Activated T-cell treated with anti-CD3 and anti-CD28 coated beads for 1 hour (primary cell): Measurements from ENCODE around the gene ADRA2B.

Source experiments
- DNase-seq: peaks from one replicate; pipeline ENCODE4 v3.0.0-alpha.2; 2020; ENCODE audit warnings: low read depth

ADRA2B gene

DNA sequence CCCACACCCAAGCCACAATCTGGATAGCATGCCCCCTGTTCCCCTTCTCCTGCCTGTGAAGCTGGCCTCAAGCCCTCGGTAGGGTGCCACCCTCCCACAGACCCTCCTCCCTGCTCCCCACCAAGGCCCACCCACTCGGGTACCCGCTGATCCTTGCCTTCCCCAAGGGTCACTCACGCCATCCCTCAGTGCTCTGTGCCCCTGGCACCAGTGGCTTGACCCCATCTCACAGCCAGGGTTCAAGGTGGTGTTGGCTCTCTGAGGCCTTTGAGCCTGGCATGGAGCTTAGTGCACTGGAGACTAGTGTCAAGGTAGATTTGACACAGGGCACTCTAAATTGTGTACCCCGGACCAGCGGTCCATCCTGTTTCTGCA lies 11.9 kb downstream of the ADRA2B start:
- DNase-seq = no peak

DNA sequence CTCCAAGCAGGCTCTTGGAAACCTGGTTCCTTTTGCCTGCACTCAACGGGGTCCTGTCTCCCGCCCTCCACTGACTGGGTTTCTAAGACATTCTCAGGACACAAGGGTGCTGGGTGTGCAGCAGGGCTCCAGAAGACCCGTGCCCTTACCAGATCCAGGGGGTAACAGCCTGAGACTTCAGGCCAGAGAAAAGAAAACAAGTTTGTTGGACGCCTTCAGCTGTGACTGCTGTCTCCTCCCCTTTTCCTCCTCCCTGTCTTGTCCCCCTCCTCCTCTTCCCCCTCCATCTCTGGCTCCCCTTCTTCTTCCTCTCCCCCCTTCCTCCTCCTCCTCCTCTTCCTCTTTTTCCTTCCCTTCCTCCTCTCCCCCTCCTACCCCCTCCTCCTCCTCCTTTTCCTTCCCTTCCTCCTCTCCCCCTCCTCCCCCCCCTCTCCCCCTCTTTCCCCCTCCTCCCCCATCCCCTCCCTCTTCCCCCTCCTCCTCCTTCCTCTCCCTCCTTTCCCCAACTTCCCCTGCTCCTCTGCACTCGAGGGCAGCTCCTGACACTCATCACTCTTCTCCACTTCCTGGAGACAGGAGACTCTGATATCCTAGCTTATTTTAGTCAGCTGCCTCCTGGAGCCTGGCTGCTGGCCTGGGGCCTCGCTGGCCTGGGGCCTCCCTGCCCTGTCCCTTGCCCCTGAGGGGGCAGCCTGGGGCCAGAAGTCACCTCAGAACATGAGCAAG lies 12.4 kb downstream of the ADRA2B start:
- DNase-seq = no peak

- DNase-seq = no peak
Observed at GRCh38 chr2:96103187-96103601, 13.2 kb downstream of the ADRA2B start.

DNA sequence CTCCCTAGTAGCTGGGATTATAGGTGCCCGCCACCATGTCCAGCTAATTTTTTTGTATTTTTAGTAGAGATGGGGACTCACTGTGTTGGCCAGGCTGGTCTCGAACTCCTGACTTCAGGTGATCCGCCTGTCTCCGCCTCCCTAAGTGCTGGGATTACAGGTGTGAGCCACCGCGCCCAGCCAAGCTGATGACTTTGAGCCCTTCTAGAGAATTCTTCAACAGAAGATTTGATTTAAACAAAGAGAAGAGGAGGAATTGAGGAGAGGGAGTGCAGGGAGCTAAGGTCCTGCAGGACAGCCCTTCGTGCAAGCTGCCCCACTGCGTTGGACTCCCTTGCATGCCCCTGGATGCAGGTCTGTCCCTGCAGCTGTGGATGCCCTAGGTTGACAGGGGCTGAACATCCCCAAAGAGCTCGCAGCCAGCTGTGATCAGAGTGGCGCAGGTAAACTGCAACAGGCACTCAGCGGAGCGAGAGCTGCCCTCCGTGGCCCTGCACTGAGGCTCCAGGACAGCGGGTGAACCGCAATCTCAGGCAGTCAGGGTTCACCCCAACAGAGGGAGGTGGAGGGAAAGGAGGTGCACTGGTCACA lies 13.7 kb downstream of the ADRA2B start:
- DNase-seq = no peak

DNA sequence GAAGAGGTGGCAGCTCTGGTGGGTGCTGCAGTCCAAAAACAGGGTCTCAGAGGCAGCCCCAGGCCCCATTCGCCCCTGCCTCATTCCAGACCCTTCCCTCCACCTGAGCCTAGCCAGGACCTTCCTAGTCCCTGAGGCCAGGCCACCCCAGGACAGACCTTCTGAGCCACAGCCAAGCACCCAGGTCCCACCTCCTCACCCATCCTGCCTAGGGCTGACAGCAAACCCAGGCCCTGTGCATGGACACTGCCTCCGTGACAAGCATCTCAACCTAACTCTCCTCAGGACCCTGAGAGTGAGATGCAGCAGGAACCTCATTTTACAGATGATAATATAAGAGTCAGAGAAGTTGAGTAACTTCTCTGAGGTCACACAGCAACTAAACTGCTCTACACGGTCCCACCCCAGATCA lies 15.5 kb downstream of the ADRA2B start:
- DNase-seq = no peak

DNA sequence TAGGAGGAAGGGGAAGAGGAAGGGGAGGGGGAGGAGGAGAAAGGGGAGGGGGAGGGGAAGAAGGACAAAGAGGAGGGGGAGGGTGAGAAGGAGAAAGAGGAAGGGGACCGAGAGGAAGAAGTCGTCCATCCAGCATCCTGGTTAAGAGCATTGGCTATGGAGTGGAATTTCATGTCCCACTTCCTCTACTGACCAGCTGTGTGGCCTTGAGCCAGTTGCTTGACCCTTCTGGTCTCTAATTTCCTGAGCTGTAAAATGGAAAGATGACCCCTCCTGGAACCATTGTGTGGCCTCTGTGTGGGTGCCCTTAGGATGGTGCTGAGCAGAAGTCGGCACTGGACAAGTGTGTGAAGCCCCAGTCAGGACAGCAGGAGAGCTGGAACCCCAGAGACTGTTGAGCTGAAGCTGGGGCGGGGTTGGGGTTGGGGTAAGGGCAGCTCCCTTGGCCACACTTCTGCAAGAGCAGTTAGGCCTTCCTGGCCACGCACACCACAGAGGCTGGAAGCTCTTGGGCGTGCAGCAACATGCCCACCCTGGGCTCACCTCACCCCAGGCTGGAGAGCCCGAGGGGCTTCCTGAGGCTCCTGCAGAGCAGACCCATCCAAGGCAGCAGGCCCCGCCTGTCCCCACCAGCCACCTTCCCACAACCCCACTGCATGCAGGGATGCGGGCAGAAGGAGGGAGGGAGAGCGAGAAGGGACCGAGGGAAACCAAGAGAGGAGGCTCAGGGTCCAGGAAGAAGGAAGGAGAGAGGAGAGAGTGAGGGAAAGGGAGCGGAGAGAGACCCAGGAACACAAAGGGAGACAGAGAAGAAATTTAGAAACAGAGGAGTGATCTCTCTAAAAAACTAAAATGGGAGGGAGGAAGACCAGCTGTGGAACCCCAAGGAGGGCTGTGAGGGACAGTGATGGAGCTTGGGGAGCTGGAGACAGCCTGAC lies 16.2 kb downstream of the ADRA2B start:
- no peak for DNase-seq

DNA sequence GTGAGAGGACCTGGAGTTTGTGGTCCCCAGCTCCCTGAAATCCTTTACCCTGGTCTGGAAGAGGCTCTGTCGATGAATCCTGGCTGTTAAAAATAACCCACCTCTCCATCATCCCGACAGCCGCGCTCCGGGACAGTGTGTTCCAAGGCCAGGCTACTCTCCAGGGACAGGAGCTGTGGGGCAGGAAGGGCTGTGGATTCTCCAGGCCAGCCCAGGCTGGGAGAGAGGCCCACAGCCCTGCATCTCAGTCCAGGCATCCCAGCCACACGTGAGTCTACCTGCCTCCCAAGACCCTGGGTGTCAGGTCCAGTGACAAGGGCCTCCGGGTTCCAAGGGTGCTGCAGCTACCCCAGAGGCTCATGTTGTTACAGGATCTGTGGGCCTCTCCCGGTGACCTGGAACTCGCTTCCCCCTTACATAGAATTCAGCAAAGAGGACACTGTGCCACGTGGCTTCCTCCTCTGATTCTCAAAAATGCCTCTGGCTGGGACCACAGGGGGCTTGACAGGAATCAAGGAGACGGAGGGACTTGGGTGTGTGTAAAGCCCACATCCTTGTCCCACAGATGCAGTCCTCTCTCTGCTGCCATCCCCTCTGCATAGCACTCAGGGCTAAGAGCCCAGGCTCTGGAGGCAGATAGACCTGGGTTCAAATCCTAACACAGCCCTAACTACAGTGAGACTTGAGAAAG lies 17.3 kb downstream of the ADRA2B start:
- DNase-seq = no peak

- DNase-seq = no peak
Observed at GRCh38 chr2:96097951-96098823, 18.2 kb downstream of the ADRA2B start.

DNA sequence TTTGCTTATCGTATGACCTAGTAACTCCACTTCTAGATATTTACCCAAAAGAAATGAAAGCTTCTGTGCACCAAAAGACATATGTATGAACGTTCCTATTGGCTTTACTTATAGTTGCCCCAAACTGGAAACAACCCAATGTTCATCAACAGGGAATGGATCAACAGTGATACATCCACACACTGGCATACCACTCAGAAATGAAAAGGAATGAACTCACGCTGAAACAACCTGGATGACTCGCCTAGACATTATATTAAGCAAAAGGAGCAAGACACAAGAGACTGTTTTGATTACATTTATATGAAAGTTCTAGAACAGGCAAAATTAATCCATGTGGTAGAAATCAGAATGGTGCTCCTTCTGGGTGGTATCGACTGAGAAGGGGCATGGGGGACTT lies 18.9 kb downstream of the ADRA2B start:
- no peak for DNase-seq

DNA sequence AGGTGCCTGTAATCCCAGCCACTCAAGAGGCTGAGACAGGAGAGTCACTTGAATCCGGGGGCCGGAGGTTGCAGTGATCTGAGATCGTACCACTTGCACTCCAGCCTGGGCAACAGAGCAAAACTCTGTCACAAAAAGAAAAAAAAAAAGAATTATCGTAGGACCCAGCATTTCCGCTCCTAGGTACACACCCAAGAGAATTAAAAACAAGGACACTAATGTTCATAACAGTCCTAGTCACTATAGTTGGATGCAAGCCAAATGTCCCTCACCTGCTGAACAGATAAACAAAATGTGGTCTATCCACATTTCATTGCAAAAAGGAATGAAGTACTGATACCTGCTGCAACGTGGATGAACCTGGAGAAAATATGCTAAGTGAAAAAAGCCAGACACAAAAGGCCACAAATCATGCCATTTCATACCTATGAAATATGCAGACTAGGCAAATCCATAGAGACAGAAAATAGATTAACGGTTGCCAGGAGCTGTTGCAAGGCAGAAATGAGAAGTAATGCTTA lies 21.2 kb downstream of the ADRA2B start:
- no peak for DNase-seq

DNA sequence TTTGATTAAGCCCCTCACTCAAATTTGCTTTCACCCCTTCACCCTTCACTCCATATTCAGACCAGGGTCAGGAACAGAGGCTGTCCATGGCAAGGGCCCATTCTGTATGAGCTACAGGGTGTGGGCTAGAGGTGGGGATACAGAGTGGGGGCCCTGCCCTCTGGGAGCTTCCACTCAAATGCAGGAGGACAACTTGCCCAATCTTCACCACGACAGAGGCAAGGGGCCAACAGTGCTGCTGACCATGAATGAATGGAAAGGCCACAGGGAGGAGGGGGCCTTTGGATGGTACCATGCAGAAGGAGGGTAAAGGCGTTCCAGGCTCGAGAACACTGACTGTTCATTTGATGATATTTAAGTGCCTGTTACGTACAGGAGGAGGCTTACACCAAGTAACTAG lies 22.8 kb downstream of the ADRA2B start:
- no peak for DNase-seq

DNA sequence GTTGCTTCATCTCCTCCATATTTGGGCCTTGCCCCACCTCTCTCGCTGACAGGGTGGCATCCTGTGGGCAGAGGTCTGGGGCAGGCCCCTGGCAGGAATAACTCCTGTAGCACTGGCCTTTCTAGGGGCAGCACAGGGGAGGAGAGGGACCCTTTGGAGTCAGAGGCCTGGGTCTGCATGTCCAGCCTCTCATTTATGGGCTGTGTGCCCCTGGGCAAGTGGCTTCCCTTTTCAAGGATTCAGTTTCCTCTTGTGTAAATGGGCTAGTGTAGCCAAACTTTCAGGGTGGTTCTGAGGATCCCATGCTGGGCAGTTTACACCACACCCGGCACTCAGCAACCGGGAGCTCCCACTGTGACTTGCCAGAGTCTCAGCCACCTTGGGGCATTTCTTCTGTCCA lies 23.4 kb downstream of the ADRA2B start:
- DNase-seq = no peak

- DNase-seq = no peak
Observed at GRCh38 chr2:96092573-96092877, 23.8 kb downstream of the ADRA2B start.

GRCh38 chr2:96091711-96092572 lies 24.4 kb downstream of the ADRA2B start:
- DNase-seq = no peak

DNA sequence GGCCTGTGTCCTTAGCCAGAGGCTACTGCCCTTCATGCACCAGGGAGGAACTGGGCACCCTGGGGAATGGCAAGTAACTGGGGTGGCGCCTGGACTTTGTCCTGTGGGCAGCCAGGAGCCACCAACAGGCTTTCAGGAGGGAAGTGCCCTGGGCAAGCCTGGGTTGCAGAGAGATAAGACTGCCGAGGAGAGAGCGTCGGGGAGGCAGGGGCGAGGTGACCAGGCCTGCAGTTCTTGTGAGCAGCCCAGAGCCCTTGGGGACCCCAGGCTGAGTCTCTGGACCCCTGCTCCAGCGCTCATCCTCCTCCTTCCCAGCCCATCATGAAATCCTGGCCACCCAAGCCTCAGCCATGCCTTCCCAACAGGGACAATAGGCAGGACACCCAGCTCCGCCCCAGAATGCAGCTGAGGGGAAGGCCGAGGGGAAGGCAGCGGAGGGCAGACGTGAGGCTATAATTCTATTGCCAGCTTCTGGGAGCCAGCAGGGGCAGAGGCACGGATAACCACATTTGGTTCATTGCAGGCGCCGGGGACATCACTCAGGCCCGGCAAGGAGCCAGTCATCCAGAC lies 25.1 kb downstream of the ADRA2B start:
- no peak for DNase-seq

DNA sequence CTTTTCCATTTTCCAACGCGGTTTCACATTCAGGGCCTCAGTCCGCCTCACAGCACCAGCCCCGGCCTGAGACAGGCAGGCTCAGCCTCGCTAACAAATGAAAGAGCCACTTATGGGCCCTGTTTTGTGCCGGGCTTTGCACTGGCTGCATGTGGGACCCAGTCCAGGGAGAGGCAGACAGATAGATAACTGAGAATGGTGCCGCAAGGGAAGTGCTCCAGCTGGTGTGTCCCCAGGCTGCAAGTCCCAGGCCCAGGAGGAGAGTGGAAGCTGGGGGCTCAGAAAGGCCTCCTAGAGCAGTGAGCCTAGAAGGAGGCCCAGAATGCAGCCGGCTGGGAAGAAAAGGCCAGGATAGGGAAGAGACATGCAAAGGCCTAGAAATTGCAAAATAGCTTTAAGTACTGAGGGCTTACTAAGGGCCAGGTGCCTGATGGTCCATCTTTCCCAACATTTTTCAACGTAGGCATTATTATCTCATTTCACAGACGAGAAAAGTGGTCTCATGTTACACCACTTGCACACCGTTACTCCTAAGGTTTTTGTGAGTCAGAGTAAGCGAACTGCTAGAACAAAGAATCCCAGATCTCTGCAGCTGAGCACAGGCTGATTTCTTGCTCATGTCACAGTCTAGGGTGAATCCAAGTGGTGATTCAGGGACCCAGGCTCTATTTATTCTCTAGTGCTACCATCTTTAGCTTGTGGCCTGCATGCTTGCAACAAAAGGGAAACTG lies 26.0 kb downstream of the ADRA2B start:
- no peak for DNase-seq

GRCh38 chr2:96089356-96090195 lies 26.8 kb downstream of the ADRA2B start:
- no peak for DNase-seq
